HG02642 (cell line): ENCODE results near the gene DOCK3.
"Not testable (repeated sequence)": the region's sequence is repeated elsewhere in the genome, so short reads cannot be mapped to it uniquely, and the experiment has no call there.

Experiments used
- ATAC-seq: cut with Tn5 transposase; IDR thresholded peaks from one replicate; pipeline ENCODE4 v1.9.1; 2021; ENCODE audit warnings: mild to moderate bottlenecking; ENCODE audit not compliant: unreplicated experiment, poor library complexity

DOCK3 gene

DNA sequence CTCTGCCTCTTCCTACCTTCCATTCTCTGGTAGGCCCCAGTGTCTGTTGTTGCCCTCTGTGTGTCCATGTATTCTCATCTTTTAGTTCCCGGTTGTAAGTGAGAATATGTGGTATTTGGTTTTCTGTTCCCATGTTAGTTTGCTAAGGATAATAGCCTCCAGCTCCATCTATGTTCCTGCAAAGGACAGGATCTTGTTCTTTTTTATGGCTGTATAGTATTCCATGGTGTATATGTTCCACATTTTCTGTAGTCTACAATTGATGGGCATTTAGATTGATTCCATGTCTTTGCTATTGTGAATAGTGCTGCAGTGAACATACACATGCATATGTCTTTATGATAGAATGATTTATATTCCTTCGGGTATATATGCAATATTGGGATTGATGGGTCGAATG lies 107.0 kb downstream of the DOCK3 start:
- not testable (repeated sequence) for ATAC-seq

DNA sequence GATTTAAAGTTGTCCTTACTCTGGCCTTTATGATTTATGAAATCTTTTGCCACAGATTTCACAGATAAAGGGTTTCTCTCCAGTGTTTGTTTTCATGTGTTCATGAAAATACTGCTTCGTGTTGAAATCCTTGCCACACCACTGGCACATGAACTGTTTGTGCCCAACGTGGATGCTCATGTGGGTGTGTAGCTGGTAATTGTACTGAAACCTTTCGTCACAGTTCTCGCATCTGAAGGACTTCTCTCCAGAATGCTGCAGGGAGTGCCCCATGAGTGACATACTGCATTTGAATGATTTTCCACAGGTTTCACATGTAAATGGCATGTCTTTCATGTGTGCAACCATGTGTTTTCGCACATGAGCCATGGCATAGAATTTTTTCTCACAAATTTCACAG lies 111.9 kb downstream of the DOCK3 start:
- ATAC-seq: no peak

DNA sequence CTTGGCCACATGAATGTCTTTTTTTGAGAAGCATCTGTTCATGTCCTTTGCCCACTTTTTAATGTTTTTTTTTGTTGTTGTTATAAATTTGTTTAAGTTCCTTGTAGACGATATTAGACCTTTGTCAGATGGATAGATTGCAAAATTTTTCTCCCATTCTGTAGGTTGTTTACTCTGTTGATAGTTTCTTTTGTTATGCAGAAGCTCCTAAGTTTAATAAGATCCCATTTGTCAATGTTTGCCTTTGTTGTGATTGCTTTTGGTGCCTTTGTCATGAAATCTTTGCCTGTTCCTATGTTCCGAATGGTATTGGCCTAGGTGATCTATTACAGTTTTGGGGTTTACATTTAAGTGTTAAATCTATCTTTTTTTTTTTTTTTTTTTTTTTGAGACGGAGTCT lies 116.2 kb downstream of the DOCK3 start:
- ATAC-seq: not testable (repeated sequence)

DNA sequence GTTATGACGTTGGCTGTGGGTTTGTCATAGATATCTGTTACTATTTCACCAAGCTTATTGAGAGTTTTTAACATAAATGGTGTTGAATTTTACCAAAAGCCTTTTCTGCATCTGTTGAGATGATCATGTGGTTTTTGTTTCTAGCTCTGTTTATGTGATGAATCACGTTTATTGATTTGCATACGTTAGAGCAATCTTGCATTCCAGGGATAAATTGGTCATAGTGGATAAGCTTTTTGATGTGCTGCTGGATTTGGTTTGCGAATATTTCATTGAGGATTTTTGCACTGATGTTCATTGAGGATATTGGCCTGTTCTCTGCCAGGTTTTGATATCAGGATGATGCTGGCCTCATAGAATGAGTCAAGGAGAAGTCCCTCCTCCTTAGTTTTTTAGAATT lies 117.8 kb downstream of the DOCK3 start:
- ATAC-seq: no peak

DNA sequence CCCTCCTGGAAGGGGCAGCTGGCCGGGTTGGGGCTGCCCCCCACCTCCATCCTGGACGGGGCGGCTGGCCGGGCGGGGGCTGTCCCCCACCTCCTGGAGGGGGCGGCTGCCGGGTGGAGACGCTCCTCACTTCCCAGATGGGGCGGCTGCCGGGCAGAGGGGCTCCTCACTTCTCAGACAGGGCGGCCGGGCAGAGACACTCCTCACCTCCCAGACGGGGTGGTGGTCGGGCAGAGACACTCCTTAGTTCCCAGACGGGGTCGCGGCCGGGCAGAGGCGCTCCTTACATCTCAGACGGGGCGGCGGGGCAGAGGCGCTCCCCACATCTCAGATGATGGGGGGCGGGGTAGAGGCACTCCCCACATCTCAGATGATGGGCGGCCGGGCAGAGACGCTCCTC lies 129.1 kb downstream of the DOCK3 start:
- not testable (repeated sequence) for ATAC-seq

DNA sequence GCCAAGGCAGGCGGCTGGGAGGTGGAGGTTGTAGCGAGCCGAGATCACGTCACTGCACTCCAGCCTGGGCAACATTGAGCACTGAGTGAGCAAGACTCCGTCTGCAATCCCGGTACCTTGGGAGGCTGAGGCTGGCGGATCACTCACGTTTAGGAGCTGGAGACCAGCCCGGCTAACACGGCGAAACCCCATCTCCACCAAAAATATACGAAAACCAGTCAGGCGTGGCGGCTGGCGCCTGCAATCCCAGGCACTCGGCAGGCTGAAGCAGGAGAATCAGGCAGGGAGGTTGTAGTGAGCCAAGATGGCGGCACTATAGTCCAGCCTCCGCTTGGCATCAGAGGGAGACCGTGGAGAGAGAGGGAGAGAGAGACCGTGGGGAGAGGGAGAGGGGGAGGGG lies 129.6 kb downstream of the DOCK3 start:
- not testable (repeated sequence) for ATAC-seq

DNA sequence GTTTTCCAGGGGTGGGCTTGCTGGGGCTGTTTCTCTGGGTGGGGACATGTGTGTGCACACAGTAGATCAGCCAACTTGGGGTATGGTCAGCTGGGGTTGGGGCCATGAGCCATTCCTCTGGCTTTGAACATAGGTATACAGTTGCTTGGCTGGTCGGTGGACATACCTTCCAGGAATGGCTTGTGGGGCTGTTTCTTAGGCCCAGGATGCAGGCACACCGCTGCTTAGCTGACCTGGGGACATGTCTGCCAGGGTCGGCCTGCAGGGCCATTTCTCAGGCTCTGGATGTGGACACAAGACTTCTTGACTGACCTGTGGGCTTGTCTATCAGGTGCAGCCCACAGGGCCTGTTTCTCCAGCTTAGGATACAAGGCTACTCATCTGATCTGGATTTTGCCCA lies 130.6 kb downstream of the DOCK3 start:
- no peak for ATAC-seq

DNA sequence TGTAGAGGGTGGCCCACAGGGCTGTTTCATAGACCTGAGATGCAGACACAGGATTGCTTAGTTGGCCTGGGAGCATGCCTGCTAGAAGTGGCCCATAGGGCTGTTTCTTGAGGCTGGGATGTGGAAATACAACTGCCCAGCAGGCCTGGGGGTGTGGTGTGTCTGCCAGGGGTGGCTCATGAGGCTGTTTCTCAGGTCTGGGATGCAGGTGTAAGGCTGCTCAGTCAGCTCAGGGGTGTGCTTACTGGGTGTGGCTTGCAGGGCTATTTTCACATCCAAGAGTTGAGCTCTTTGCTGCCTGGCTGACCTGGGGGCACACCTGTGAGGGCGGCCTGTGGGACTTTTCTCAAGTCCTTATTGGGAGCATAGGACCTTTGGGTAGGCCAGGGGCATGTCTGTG lies 131.3 kb downstream of the DOCK3 start:
- ATAC-seq: no peak

DNA sequence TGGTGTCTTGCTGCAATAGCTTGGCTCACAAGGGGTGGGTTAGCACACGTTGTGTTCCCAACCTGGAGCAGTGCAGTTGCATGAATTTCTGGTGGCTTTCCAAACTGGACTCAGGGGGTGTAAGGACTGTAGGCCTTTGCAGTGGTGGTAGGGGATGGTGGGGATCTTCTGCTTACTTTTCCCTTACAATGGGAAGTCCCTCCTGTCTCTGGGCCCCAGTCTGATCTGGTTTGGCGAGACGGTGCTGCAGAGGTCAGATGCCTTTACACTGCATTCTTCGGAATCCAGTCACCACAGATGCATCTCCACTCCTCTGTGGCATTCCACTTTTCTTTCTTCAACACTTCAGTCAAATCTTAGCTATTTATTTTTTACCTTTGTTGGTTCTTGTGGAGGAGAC lies 132.1 kb downstream of the DOCK3 start:
- no peak for ATAC-seq

DNA sequence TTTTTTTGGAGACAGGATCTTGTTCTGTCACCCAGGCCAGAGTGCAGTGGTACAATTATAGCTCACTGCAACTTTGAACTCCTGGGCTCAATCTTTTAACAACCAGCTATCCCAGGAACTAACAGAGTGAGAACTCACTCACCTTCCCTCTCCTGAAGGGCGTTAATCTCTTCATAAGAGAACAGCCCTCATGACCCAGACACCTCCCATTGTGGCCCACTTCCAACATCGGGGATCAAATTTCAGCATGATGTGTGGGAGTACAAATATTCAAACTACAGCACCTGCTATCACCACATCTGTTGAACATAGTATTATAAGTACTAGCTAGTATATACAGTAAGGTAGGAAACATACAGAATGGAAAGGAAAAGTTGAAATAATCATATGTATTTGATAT lies 132.5 kb downstream of the DOCK3 start:
- no peak for ATAC-seq

DNA sequence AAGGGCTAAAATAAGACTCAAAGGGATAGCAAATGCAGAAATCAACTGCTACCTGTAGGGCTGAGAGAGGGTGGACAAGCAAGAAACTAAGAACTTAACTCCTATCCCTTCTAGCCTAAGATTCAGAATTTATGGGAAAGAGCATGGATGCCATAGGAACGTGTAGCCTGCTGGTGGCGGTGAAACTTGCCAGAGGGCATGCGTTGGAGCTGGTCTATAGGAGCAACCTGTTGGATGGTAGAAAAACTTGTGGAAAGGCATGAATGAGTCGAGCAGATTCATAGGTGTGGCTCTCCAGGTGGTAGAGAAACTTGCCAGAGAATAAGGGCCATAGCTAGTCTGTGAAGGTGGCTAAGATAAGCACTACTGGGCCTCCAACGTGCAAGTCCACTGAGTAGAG lies 137.2 kb downstream of the DOCK3 start:
- ATAC-seq: no peak

DNA sequence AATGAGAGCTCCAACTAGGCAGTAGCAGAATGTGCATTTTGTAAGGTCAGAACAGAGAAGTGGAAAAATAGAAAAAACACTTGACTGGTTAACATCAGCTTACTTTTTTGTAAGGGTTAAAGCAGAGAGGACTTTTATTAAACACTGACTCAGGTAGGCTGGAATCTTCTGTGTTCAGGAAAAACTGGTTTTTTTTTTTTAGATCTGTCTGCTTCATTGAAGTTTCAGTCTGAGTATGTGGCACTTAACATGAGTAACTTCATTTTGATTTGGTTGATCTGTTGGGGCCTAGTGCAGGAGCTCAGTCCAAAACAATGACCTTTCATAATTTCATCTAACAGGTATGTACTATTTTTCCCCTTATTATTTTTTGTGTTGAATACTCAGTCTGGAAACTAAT lies 141.1 kb downstream of the DOCK3 start:
- no peak for ATAC-seq

DNA sequence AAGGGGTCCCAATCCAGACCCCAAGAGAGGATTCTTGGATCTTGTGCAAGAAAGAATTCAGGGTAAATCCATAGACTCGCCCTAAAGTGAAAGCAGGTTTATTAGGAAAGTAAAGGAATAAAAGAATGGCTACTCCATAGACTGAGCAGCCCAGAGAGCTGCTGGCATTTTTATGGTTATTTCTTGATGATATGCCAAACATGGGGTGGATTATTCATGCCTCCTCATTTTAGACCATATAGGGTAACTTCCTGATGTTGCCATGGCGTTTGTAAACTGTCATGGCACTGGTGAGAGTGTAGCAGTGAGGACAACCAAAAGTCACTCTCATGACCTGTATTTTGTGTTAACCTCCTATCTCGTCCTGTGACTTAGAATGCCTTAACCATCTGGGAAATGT lies 142.2 kb downstream of the DOCK3 start:
- no peak for ATAC-seq

DNA sequence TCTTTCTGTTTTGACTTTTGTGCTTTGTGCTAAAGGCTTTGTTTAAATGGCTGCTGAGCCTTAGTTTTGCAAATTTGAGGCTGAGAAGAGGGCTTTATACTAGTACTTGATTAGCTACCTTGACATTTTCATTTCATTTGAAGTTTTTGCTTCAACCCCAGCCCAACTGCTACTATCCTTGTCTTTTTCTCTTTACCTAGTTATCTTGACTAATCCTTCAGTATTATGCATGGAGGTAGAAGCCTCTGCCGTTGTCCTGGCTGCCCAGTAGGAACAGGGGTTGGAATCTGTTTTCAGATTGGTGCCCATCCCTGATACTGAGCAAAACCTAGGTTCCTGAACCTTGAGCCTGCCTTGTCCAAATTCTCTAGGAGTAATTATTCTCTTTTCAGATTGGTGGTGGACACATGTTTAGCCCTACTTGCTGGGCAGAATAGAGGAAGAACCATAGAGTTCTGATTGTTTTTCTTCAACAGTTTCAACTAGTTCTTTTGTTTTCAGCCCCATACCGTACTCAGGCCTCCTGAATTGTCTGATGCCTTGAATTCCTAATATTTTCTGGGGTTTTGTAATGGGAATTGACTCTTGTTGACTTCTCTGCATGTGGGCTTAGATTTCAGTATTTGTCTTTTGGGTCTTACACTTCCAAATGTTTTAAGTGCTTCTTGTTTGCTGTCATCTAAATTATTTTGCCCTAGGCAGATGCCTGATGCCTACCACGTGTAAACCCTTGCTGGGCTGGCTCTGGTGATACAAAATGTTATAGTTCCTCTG lies 143.2 kb downstream of the DOCK3 start:
- ATAC-seq: no peak

DNA sequence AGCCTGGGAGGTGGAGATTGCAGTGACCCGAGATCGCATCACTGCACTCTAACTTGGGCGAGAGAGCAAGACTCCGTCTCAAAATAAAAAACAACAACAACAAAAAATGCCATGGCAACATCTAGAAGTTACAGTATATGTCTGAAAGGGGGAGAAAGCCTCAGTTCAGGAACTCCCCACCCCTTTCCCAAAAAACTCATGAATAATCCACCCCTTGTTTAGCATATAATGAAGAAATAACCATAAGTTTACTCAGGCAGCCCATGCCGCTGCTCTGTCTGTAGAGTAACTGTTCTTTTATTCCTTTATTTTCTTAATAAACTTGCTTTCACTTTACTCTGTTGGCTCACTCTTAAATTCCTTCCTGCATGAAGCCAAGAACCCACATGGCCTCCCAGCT lies 145.2 kb downstream of the DOCK3 start:
- no peak for ATAC-seq

DNA sequence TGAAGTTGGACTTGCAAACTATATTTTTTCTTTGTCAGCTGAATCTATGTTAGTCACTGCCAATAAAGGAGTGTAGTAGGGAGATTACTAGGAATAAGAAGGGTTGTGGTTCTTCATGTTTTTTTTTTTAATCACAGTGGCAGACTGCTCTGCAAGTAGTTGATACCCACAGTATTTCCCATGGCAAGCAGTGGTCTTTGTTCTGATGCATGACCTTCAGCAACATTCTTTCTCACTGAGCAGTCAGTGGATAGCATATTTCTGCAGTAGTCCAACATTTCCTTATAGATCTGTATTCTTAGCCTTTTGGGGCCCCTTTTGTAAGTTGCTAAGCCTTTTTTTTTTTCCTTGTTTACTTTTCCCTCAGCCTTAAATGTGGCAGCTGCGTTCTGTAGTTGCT lies 151.1 kb downstream of the DOCK3 start:
- no peak for ATAC-seq

DNA sequence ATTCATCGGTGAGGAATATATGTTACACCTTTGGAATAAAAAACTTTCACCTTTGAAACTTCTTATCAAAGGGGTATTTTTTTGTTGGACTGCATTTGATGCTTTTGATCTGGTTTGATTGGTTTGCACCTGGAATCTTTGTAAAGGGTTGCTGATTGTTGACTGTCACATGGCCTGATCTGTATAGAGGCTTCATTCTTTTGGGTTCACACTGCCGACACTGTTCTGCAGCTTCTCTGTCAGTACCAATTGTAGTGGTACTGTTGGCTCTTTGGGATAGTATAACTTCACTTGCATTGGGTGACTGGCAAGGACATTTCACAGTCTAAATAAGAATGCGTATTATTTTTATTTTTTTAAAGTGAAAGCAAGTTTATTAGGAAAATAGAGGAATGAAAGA lies 155.7 kb downstream of the DOCK3 start:
- no peak for ATAC-seq

DNA sequence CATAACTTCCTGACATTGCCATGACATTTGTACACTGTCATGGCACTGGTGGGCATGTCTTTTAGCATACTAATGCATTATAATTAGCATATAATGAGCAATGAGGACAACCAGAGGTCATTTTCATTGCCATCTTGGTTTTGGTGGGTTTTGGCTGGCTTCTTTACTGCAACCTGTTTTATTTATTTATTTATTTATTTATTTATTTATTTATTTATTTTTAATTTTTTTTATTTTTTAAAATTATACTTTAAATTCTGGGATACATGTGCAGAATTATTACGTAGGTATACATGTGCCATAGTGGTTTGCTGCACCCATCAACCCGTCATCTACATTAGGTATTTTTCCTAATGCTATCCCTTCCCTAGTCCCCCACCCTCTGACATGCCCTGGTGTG lies 156.3 kb downstream of the DOCK3 start:
- ATAC-seq: not testable (repeated sequence)

DNA sequence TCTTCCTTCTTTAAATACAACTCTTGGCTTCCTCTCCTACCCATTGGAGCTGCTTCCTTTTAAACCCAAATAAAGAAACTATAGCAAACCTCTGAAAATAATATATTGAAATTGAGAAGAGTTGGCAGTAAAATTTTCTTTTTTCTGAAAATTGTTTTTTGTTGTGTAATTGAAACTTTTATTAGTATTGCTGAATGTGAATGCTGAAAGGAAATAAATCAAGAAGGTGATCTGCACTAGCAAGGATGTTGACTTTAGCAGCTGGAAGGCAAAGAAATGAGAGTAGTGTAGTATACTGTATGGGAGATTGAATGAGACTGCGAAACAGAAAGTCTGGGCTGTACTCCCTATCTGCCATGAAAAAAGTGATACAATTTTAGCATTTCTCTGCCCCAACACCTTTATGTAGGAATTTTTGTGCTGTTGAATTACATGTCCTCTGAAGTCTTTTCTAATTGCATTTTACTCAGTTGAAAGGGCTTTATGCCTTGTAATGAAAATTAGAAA lies 166.3 kb downstream of the DOCK3 start:
- ATAC-seq: no peak

DNA sequence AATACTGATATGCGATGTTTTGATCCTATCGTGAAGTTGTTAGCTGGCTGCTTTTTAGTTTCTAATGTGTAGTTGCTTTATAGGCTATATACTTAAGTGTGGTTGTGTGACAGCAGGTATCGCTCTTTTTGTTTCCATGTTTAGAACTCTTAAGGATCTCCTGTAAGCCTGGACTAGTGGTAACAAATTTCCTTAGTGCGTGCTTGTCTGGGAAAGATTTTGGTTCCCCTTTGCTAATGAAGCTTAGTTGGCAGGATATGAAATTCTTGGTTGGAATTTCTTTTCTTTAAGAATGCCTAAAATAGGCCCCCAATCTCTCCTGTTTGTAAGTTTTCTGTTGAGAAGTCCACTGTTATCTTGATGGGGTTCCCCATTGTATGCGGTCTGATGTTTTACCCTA lies 173.6 kb downstream of the DOCK3 start:
- ATAC-seq: no peak

DNA sequence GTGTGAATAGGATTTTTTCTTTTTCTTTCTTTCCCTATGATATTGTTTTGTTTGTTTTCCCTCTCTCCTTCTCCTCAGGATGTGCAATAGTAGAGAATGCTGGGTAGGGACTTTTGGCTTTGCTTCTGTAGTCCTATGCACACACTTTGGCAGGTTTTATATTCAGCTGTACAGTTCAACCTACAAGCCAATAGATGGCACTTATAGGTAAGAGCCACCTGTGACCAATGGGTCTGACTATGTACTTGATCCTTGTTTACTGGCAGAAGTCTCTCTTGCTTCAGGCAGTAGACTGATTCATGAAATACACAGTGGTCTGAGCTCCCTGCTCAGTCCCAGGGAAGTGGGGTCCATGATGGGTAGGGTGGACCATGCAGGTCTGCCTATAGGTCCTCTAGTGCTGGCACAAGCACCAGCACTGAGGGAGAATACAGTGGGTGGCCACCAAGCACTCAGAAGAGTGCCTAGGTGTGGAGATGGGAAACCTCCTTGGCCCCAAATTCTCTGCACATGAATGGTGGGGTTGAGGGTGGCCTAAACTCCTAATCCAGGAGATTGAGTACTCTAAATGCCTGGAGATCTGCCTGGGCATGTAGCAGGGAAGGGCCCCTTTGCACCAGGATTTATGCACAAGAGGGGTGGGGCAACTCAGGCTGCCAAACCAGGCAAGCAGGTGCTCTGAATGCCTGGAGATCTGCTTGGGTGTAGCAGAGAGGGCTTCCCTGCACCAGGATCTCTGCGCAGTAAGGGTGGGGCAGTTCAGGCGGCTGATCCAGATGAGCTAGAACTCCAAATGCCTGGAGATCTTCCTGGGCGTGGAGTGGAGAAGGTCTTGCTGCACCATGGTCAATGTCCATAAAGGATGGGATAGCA lies 176.1 kb downstream of the DOCK3 start:
- no peak for ATAC-seq
